Measurements from ENCODE around the gene EIF4E1B. TPM values are rescaled to one million over a fixed set of nuclear protein-coding genes. Genes with fewer than 3 reads are reported as not detected.

Gene EIF4E1B
- total RNA-seq, 1 donor from 2014 or later: not detected

GRCh38 chr5:176625512-176625911 is 5.0 kb upstream of the EIF4E1B start:
- Histone ChIP-seq H3K9ac (ENCODE audit: low read depth in 1 of 3, low read length in 3 of 3) (no peak overlapping the region), H3K9me3 (ENCODE audit: control insufficient read depth in 3 of 3, low read length in 3 of 3) (no peaks in the 10 kb centered on the region), H3K36me3 (ENCODE audit: control insufficient read depth in 3 of 3, insufficient read depth in 3 of 3, low read length in 3 of 3) (no peaks in the 10 kb centered on the region), H3K27me3 (ENCODE audit: control insufficient read depth in 3 of 3, insufficient read depth in 3 of 3, low read length in 3 of 3) (peaks cover 53 to 67% (median 57%) of the 10 kb centered on the region in 3 donors), H3K4me1 (ENCODE audit: control insufficient read depth in 3 of 3, insufficient read depth in 3 of 3, low read length in 3 of 3) (peaks cover 19 to 24% (median 22%) of the 10 kb centered on the region in 3 donors), H3K27ac (ENCODE audit: low read depth, low read length) (no peak overlapping the region), H3K4me3 (ENCODE audit: low read length in 3 of 3) (no peak overlapping the region)

DNA sequence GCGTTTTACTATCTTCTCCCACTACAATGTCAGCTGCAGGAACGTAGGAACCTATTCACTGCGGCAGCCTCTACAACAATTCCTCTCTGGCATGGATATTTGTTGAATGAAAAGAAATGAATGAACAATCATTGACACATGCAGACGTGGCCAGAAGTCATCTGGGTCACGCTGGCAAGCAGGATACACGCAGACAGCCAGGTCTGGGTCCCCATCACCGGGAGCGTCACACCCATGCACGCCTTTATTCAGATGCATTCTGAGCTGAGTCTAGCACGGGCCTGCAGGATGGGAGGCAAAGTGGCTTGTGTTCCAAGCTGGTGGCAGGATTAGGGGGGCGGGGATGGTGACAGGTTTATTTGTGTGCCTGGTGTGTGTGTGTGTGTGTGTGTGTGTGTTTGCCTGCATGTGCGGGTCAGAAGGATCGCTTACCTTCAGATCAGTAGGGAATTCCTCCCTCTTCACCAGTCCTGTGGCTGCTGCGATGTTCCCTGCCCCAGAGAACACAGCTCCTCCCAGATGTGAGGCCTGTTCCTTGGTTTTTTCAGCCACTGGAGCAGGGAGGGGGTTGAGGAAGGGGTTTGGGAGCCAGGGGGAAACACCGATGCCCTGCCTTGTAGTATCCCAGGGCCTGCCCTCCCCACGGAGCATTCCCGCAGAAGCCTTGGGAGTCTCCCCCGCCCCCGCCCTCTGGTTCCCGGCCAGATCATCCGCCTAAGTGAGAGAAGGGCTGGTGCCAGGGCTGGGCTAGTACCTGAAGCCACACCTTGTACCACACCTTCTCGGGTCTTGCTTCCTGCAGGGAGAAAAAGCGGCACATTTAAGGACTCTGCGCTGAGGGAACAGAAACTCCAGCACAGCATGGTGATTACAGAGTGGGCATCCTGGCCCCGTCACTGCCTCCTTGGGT is 4.3 kb upstream of the EIF4E1B start:
- H3K4me1 ChIP-seq (ENCODE audit: control insufficient read depth in 3 of 3, insufficient read depth in 3 of 3, low read length in 3 of 3): peaks cover 15 to 22% (median 15%) of the 10 kb centered on the region in 3 donors
- no peaks in the 10 kb centered on the region for H3K9me3 ChIP-seq (ENCODE audit: control insufficient read depth in 3 of 3, low read length in 3 of 3)
- H3K27me3 ChIP-seq (ENCODE audit: control insufficient read depth in 3 of 3, insufficient read depth in 3 of 3, low read length in 3 of 3): peaks cover 50 to 63% (median 60%) of the 10 kb centered on the region in 3 donors
- no peak overlapping the region for H3K4me3 ChIP-seq (ENCODE audit: low read length in 3 of 3)
- H3K27ac ChIP-seq (ENCODE audit: low read depth, low read length): no peak overlapping the region
- no peak overlapping the region for H3K9ac ChIP-seq (ENCODE audit: low read depth in 1 of 3, low read length in 3 of 3)
- no peaks in the 10 kb centered on the region for H3K36me3 ChIP-seq (ENCODE audit: control insufficient read depth in 3 of 3, insufficient read depth in 3 of 3, low read length in 3 of 3)

- H3K36me3 ChIP-seq (ENCODE audit: control insufficient read depth in 3 of 3, insufficient read depth in 3 of 3, low read length in 3 of 3): no peaks in the 10 kb centered on the region
- peaks cover 8 to 16% (median 9%) of the 10 kb centered on the region in 3 donors for H3K4me1 ChIP-seq (ENCODE audit: control insufficient read depth in 3 of 3, insufficient read depth in 3 of 3, low read length in 3 of 3)
- no peak overlapping the region for H3K9ac ChIP-seq (ENCODE audit: low read depth in 1 of 3, low read length in 3 of 3)
- H3K27me3 ChIP-seq (ENCODE audit: control insufficient read depth in 3 of 3, insufficient read depth in 3 of 3, low read length in 3 of 3): peaks cover 48 to 65% (median 58%) of the 10 kb centered on the region in 3 donors
- H3K4me3 ChIP-seq (ENCODE audit: low read length in 3 of 3): no peak overlapping the region
- H3K9me3 ChIP-seq (ENCODE audit: control insufficient read depth in 3 of 3, low read length in 3 of 3): no peaks in the 10 kb centered on the region
- no peak overlapping the region for H3K27ac ChIP-seq (ENCODE audit: low read depth, low read length)
Measured at GRCh38 chr5:176626876-176627236, 3.6 kb upstream of the EIF4E1B start.

DNA sequence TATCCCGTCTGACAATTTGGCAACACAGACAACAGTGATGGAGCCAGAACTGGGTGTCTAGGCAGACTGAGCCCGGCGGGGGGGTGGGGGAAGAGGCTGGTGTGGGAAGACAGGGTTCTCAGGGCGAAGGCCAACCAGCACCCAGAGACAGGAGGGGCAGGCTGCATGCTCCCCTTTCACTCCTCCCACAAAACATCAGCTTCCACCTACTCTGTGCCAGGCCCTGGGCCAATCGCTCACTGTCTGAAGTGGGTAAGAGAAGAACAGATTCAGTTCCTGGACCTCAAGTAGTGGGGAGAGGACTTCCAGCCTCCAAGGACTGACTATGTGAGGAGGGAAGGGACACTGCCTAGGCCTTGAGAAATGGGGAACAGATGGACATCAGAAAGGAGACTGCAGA is 2.9 kb upstream of the EIF4E1B start:
- no peak overlapping the region for H3K9ac ChIP-seq (ENCODE audit: low read depth in 1 of 3, low read length in 3 of 3)
- H3K9me3 ChIP-seq (ENCODE audit: control insufficient read depth in 3 of 3, low read length in 3 of 3): no peaks in the 10 kb centered on the region
- H3K27me3 ChIP-seq (ENCODE audit: control insufficient read depth in 3 of 3, insufficient read depth in 3 of 3, low read length in 3 of 3): peaks cover 45 to 65% (median 56%) of the 10 kb centered on the region in 3 donors

GRCh38 chr5:176628406-176629228 is 1.9 kb upstream of the EIF4E1B start:
- H3K9ac ChIP-seq (ENCODE audit: low read depth in 1 of 3, low read length in 3 of 3): no peak overlapping the region
- no peaks in the 10 kb centered on the region for H3K36me3 ChIP-seq (ENCODE audit: control insufficient read depth in 3 of 3, insufficient read depth in 3 of 3, low read length in 3 of 3)
- no peaks in the 10 kb centered on the region for H3K9me3 ChIP-seq (ENCODE audit: control insufficient read depth in 3 of 3, low read length in 3 of 3)
- peaks cover 47 to 66% (median 61%) of the 10 kb centered on the region in 3 donors for H3K27me3 ChIP-seq (ENCODE audit: control insufficient read depth in 3 of 3, insufficient read depth in 3 of 3, low read length in 3 of 3)
- H3K4me3 ChIP-seq (ENCODE audit: low read length in 3 of 3): no peak overlapping the region
- H3K27ac ChIP-seq (ENCODE audit: low read depth, low read length): no peak overlapping the region
- H3K4me1 ChIP-seq (ENCODE audit: control insufficient read depth in 3 of 3, insufficient read depth in 3 of 3, low read length in 3 of 3): peaks cover 9 to 13% (median 12%) of the 10 kb centered on the region in 3 donors

More for the DNA sequence above, 2.9 kb upstream of the EIF4E1B start:
- Histone ChIP-seq H3K4me3 (ENCODE audit: low read length in 3 of 3) (no peak overlapping the region), H3K4me1 (ENCODE audit: control insufficient read depth in 3 of 3, insufficient read depth in 3 of 3, low read length in 3 of 3) (peaks cover 8 to 12% (median 8%) of the 10 kb centered on the region in 3 donors), H3K36me3 (ENCODE audit: control insufficient read depth in 3 of 3, insufficient read depth in 3 of 3, low read length in 3 of 3) (no peaks in the 10 kb centered on the region), H3K27ac (ENCODE audit: low read depth, low read length) (no peak overlapping the region)

- no peak overlapping the region for H3K9ac ChIP-seq (ENCODE audit: low read depth in 1 of 3, low read length in 3 of 3)
- peaks cover 47 to 69% (median 58%) of the 10 kb centered on the region in 3 donors for H3K27me3 ChIP-seq (ENCODE audit: control insufficient read depth in 3 of 3, insufficient read depth in 3 of 3, low read length in 3 of 3)
Measured at GRCh38 chr5:176629317-176629852, 1.1 kb upstream of the EIF4E1B start.

GRCh38 chr5:176630681-176631222 is 277 bp downstream of the EIF4E1B start:
- H3K4me1 ChIP-seq (ENCODE audit: control insufficient read depth in 3 of 3, insufficient read depth in 3 of 3, low read length in 3 of 3): peaks cover 9 to 13% (median 12%) of the 10 kb centered on the region in 3 donors
- H3K27me3 ChIP-seq (ENCODE audit: control insufficient read depth in 3 of 3, insufficient read depth in 3 of 3, low read length in 3 of 3): peaks cover 42 to 66% (median 51%) of the 10 kb centered on the region in 3 donors
- H3K36me3 ChIP-seq (ENCODE audit: control insufficient read depth in 3 of 3, insufficient read depth in 3 of 3, low read length in 3 of 3): no peaks in the 10 kb centered on the region
- H3K9ac ChIP-seq (ENCODE audit: low read depth in 1 of 3, low read length in 3 of 3): peak overlapping the region in 1 of 3 donors; percentile 66
- H3K9me3 ChIP-seq (ENCODE audit: control insufficient read depth in 3 of 3, low read length in 3 of 3): no peaks in the 10 kb centered on the region
- no peak overlapping the region for H3K27ac ChIP-seq (ENCODE audit: low read depth, low read length)
- peak overlapping the region; percentile 31 to 69 (median 52) for H3K4me3 ChIP-seq (ENCODE audit: low read length in 3 of 3)

More at GRCh38 chr5:176629317-176629852, 1.1 kb upstream of the EIF4E1B start:
- H3K27ac ChIP-seq (ENCODE audit: low read depth, low read length): no peak overlapping the region
- no peaks in the 10 kb centered on the region for H3K36me3 ChIP-seq (ENCODE audit: control insufficient read depth in 3 of 3, insufficient read depth in 3 of 3, low read length in 3 of 3)
- no peaks in the 10 kb centered on the region for H3K9me3 ChIP-seq (ENCODE audit: control insufficient read depth in 3 of 3, low read length in 3 of 3)
- H3K4me3 ChIP-seq (ENCODE audit: low read length in 3 of 3): peak overlapping the region in 1 of 3 donors; percentile 69
- H3K4me1 ChIP-seq (ENCODE audit: control insufficient read depth in 3 of 3, insufficient read depth in 3 of 3, low read length in 3 of 3): peaks cover 9 to 13% (median 12%) of the 10 kb centered on the region in 3 donors

- Histone ChIP-seq H3K4me3 (ENCODE audit: low read length in 3 of 3) (no peak overlapping the region), H3K4me1 (ENCODE audit: control insufficient read depth in 3 of 3, insufficient read depth in 3 of 3, low read length in 3 of 3) (peaks cover 9 to 13% (median 12%) of the 10 kb centered on the region in 3 donors), H3K36me3 (ENCODE audit: control insufficient read depth in 3 of 3, insufficient read depth in 3 of 3, low read length in 3 of 3) (no peaks in the 10 kb centered on the region), H3K27me3 (ENCODE audit: control insufficient read depth in 3 of 3, insufficient read depth in 3 of 3, low read length in 3 of 3) (peaks cover 41 to 58% (median 44%) of the 10 kb centered on the region in 3 donors), H3K9me3 (ENCODE audit: control insufficient read depth in 3 of 3, low read length in 3 of 3) (no peaks in the 10 kb centered on the region), H3K9ac (ENCODE audit: low read depth in 1 of 3, low read length in 3 of 3) (no peak overlapping the region), H3K27ac (ENCODE audit: low read depth, low read length) (no peak overlapping the region)
Measured at GRCh38 chr5:176631383-176632200, 1.1 kb downstream of the EIF4E1B start.

DNA sequence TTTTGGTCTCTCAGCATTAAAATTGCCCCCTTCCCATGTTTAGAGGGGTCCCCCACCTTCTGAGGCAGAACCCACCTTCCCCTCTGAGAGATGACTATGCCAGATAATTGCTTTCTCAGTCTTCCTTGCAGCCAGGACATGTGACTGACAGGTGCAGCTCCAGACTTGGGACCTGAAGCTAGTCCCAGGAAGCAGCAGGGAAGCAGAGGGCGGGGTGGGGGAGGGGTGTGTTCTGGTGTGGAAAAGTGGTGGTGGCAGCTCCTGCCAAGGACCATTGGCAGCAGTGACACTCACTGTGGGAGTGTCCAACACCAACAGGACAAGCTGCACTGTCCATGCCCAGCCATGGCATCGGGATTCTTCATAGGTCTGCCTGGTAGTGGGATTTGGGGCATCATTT is 2.3 kb downstream of the EIF4E1B start:
- no peak overlapping the region for H3K4me3 ChIP-seq (ENCODE audit: low read length in 3 of 3)
- no peak overlapping the region for H3K9ac ChIP-seq (ENCODE audit: low read depth in 1 of 3, low read length in 3 of 3)
- no peak overlapping the region for H3K27ac ChIP-seq (ENCODE audit: low read depth, low read length)
- H3K27me3 ChIP-seq (ENCODE audit: control insufficient read depth in 3 of 3, insufficient read depth in 3 of 3, low read length in 3 of 3): peaks cover 30 to 48% (median 35%) of the 10 kb centered on the region in 3 donors
- H3K4me1 ChIP-seq (ENCODE audit: control insufficient read depth in 3 of 3, insufficient read depth in 3 of 3, low read length in 3 of 3): peaks cover 9 to 13% (median 12%) of the 10 kb centered on the region in 3 donors
- no peaks in the 10 kb centered on the region for H3K36me3 ChIP-seq (ENCODE audit: control insufficient read depth in 3 of 3, insufficient read depth in 3 of 3, low read length in 3 of 3)
- no peaks in the 10 kb centered on the region for H3K9me3 ChIP-seq (ENCODE audit: control insufficient read depth in 3 of 3, low read length in 3 of 3)
